ENCODE data around the gene LMX1B.

LMX1B gene

DNA sequence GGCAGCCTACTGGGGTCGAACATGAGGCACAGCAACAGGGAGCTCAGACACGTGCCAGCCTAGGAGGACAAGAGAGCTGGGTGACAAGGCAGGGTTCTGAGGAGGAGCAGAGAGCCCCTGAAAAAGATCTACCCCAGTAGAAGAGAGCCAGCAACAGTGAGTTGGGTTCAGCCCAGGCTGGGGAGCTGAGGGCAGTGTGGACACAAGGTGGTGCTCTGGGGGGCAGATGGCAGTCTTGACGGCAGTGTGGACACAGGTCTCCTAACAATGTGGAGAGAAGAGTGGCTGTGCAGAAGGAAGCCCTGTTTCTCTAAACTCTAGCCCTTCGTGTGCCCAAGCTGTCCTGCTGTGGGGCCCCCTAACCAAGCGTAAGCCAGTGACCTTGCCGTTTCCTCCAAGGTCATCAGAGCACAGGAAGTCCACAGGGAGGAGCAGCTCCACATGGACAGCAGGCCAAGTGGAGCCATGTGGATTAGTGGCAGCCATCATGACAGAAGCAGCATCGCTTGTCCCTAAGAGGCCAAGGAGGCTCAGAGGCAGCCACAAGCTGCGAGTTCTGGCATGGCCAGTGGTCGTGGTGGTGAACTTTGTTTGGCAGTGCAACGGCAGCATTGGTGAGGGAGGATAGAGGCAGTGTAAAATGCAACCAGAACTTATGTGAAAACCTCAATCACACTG is 25.1 kb upstream of the LMX1B start:
- H3K4me1 ChIP-seq, result peaks cover 3% of the 10 kb centered on the region; the same call in 1 of the 2 replicates
- H3K36me3 ChIP-seq (replicated peaks), result no peaks in the 10 kb centered on the region
- no peaks in the 10 kb centered on the region for H3K9me3 ChIP-seq
- no peak overlapping the region for H3K4me3 ChIP-seq
- H3K27me3 ChIP-seq (ENCODE audit: low read depth), result no peaks in the 10 kb centered on the region; the same call in 1 of the 2 replicates
- no peak for DNase-seq (ENCODE audit: low spot score in 2 of 2)
- in situ Hi-C loops (cut with MboI; ENCODE audit: low sequenced_read_pairs), result no loop called here

GRCh38 chr9:126589349-126589748 is 24.4 kb upstream of the LMX1B start:
- H3K9me3 ChIP-seq, result no peaks in the 10 kb centered on the region
- peaks cover 1% of the 10 kb centered on the region; the same call in 1 of the 2 replicates for H3K27me3 ChIP-seq (ENCODE audit: low read depth)
- H3K4me3 ChIP-seq, result no peak overlapping the region
- no peaks in the 10 kb centered on the region for H3K36me3 ChIP-seq (replicated peaks)
- DNase-seq (ENCODE audit: low spot score in 2 of 2), result no peak
- in situ Hi-C loops (cut with MboI; ENCODE audit: low sequenced_read_pairs), result no loop called here
- H3K4me1 ChIP-seq, result peaks cover 3% of the 10 kb centered on the region; the same call in 1 of the 2 replicates

- Histone ChIP-seq H3K4me3 (no peak overlapping the region), H3K27me3 (ENCODE audit: low read depth) (peaks cover 6% of the 10 kb centered on the region; the same call in 1 of the 2 replicates), H3K4me1 (peaks cover 3% of the 10 kb centered on the region; the same call in 1 of the 2 replicates), H3K9me3 (no peaks in the 10 kb centered on the region; the same call in 1 of the 2 replicates), H3K36me3 (replicated peaks) (no peaks in the 10 kb centered on the region)
- in situ Hi-C loops (cut with MboI; ENCODE audit: low sequenced_read_pairs), result no loop called here
- DNase-seq (ENCODE audit: low spot score in 2 of 2), result no peak
Observed at GRCh38 chr9:126591083-126591482, 22.6 kb upstream of the LMX1B start.

DNA sequence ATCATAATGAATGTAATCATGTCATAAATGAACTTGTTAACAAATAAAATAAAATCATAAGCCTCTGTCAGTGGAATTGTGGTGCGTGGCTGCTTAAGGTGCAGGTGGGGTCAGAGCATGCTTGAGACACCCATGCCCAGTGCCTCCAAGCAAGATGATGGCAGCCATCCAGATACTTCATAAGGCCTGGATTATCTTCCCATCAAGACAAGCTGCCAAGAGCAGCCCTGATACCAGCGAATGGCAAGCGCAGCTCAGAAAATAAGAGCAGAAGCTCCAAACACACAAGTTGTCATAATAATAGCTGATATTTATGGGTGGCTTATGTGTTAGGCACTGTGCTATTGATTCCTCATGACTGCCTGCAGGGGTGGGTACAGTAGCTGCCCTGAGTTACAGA is 21.8 kb upstream of the LMX1B start:
- H3K36me3 ChIP-seq (replicated peaks), result no peaks in the 10 kb centered on the region
- no peak for DNase-seq (ENCODE audit: low spot score in 2 of 2)
- H3K9me3 ChIP-seq, result no peaks in the 10 kb centered on the region; the same call in 1 of the 2 replicates
- in situ Hi-C loops (cut with MboI; ENCODE audit: low sequenced_read_pairs), result no loop called here
- H3K27me3 ChIP-seq (ENCODE audit: low read depth), result peaks cover 6% of the 10 kb centered on the region; the same call in 1 of the 2 replicates
- peaks cover 3% of the 10 kb centered on the region; the same call in 1 of the 2 replicates for H3K4me1 ChIP-seq
- no peak overlapping the region for H3K4me3 ChIP-seq

DNA sequence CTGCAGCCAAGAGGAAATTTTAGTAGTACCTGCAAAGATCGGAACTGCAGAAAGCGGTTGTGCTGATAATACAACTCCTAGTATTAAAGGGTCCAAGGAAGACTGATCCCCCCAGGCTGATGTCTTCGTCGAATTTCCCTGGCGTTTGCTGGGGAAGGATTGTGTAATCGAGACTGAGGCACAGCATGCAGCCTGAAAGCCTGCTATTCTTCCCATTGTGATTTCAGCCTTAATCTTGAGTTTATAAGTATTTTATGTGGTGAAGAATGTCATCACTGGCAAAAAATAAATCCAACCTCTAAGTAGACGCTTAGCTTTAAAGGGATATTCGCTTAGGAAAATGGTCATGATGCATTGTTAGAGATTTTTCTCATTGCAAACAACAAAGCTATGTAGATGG is 21.3 kb upstream of the LMX1B start:
- in situ Hi-C loops (cut with MboI; ENCODE audit: low sequenced_read_pairs), result no loop called here

GRCh38 chr9:126595982-126596381 is 17.7 kb upstream of the LMX1B start:
- H3K9me3 ChIP-seq, result no peaks in the 10 kb centered on the region; the same call in 1 of the 2 replicates
- DNase-seq (ENCODE audit: low spot score in 2 of 2), result no peak
- H3K27me3 ChIP-seq (ENCODE audit: low read depth), result peaks cover 6% of the 10 kb centered on the region; the same call in 1 of the 2 replicates
- H3K36me3 ChIP-seq (replicated peaks), result no peaks in the 10 kb centered on the region
- in situ Hi-C loops (cut with MboI; ENCODE audit: low sequenced_read_pairs), result no loop called here
- no peak overlapping the region for H3K4me3 ChIP-seq
- H3K4me1 ChIP-seq, result peaks cover 3% of the 10 kb centered on the region; the same call in 1 of the 2 replicates

More for the DNA sequence above, 21.3 kb upstream of the LMX1B start:
- Histone ChIP-seq H3K4me1 (peaks cover 3% of the 10 kb centered on the region; the same call in 1 of the 2 replicates), H3K36me3 (replicated peaks) (no peaks in the 10 kb centered on the region), H3K4me3 (no peak overlapping the region), H3K27me3 (ENCODE audit: low read depth) (peaks cover 6% of the 10 kb centered on the region; the same call in 1 of the 2 replicates), H3K9me3 (no peaks in the 10 kb centered on the region; the same call in 1 of the 2 replicates)
- peak; percentile 55 to 73 for DNase-seq (ENCODE audit: low spot score in 2 of 2)

GRCh38 chr9:126599047-126599650 is 14.6 kb upstream of the LMX1B start:
- H3K27me3 ChIP-seq (ENCODE audit: low read depth), result 0 out of 2 replicates have a peak, but pooled peaks cover 6% of the 10 kb centered on the region
- peaks cover 3% of the 10 kb centered on the region for H3K9me3 ChIP-seq
- in situ Hi-C loops (cut with MboI; ENCODE audit: low sequenced_read_pairs), result no loop called here
- H3K4me3 ChIP-seq, result no peak overlapping the region
- peak in 1 of 2 experiments; percentile 29 for DNase-seq (ENCODE audit: low spot score in 2 of 2)
- no peaks in the 10 kb centered on the region for H3K4me1 ChIP-seq
- no peaks in the 10 kb centered on the region for H3K36me3 ChIP-seq (replicated peaks)

DNA sequence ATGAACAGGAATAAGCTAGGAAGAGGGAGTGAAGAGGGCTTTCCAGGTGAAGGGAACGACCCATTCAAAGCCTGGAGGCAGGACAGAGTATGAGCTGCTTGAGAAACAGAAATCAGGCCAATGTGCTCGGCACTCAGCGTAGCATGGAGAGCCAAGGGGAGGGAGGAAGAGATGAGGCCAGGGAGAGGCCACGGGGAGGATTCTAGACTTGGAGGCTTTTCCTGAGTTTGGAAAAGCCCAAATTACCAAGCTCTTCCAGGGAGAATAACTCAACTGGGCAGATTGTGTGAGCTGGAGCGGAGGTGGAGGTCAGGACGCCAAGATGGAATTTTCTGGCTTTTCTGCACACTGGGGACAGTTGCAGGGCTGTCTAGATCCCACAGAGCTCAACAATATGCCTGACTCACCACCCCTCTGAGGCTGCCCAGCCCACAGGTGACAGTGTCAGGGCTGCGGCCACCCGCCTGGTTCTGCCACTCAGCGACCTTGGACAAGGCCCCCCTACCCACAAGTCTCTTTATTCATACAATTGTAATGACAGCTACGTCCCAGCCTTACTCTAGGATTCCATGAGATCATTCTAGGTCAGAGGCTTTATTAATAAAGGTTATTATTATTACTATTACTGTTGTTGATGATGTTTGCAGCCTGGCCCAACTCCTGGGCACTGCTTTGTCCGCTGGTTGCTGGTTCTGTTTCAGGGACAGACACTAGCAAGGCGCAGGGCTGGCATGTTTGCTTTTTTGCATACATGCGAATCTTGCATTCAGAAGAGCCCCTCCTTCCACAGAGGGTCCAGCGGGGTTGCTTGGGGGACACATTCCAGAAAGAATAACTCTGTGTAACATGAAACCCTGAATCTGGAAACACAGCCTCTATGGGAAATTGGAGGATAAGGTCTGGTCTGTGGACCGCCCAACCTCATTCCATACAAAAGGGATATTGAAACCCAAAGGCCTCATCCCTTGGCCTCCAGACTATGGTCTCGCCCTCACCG is 9.4 kb upstream of the LMX1B start:
- no peaks in the 10 kb centered on the region for H3K27me3 ChIP-seq (ENCODE audit: low read depth)
- H3K9me3 ChIP-seq, result peaks cover 3% of the 10 kb centered on the region; the same call in 1 of the 2 replicates
- DNase-seq (ENCODE audit: low spot score in 2 of 2), result no peak
- no peaks in the 10 kb centered on the region for H3K36me3 ChIP-seq (replicated peaks)
- H3K4me1 ChIP-seq, result no peaks in the 10 kb centered on the region
- H3K4me3 ChIP-seq, result no peak overlapping the region
- in situ Hi-C loops (cut with MboI; ENCODE audit: low sequenced_read_pairs), result no loop called here

DNA sequence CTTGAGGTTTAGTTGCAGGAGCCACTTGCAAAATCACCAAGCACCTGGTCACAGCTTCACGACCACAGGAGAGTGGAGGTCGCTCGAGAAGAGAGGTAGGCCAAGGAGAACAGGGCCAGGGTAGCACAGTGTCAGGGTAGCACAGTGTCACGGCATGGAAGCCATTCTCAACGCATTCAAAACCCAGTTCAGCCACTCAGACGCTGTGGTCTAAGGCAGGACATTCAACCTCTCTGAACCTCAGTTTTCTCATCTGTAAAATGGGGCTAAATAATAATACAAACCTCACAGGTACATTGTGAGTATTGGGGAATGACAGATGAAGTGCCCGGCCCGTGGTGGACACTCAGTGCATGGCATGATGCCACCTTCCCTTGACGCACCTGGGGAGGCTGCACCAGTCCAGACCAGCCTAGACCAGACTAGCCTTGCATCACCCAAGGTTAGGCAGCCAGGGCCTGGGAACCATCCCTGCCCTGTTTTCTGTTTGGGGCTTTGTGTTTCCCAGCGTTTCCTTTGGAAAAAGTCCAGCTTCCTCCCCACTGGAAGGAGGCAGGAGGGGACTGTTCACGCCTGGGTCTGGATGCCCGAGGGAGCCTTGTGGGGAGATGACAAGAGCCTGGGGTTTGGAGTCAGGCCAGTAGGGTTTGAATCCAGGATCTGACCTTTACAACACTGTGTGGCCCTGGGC is 7.8 kb upstream of the LMX1B start:
- H3K4me3 ChIP-seq, result no peak overlapping the region
- H3K9me3 ChIP-seq, result peaks cover 3% of the 10 kb centered on the region; the same call in 1 of the 2 replicates
- in situ Hi-C loops (cut with MboI; ENCODE audit: low sequenced_read_pairs), result no loop called here
- H3K36me3 ChIP-seq (replicated peaks), result no peaks in the 10 kb centered on the region
- no peaks in the 10 kb centered on the region for H3K4me1 ChIP-seq
- DNase-seq (ENCODE audit: low spot score in 2 of 2), result no peak
- no peaks in the 10 kb centered on the region for H3K27me3 ChIP-seq (ENCODE audit: low read depth)

- no peaks in the 10 kb centered on the region for H3K36me3 ChIP-seq (replicated peaks)
- no peak overlapping the region for H3K4me3 ChIP-seq
- DNase-seq (ENCODE audit: low spot score in 2 of 2), result no peak
- H3K9me3 ChIP-seq, result no peaks in the 10 kb centered on the region
- H3K4me1 ChIP-seq, result peaks cover 2% of the 10 kb centered on the region; the same call in 1 of the 2 replicates
- H3K27me3 ChIP-seq (ENCODE audit: low read depth), result no peaks in the 10 kb centered on the region
- in situ Hi-C loops (cut with MboI; ENCODE audit: low sequenced_read_pairs), result no loop called here
Observed at GRCh38 chr9:126606483-126606870, 7.3 kb upstream of the LMX1B start.

- in situ Hi-C loops (cut with MboI; ENCODE audit: low sequenced_read_pairs), result no loop called here
- peaks cover 6% of the 10 kb centered on the region for H3K4me1 ChIP-seq
- no peak for DNase-seq (ENCODE audit: low spot score in 2 of 2)
- no peaks in the 10 kb centered on the region for H3K27me3 ChIP-seq (ENCODE audit: low read depth)
- no peaks in the 10 kb centered on the region for H3K36me3 ChIP-seq (replicated peaks)
- H3K4me3 ChIP-seq, result no peak overlapping the region
- H3K9me3 ChIP-seq, result no peaks in the 10 kb centered on the region
Observed at GRCh38 chr9:126607086-126607485, 6.6 kb upstream of the LMX1B start.

- in situ Hi-C loops (cut with MboI; ENCODE audit: low sequenced_read_pairs), result no loop called here
- Histone ChIP-seq H3K4me1 (peaks cover 8% of the 10 kb centered on the region), H3K4me3 (no peak overlapping the region), H3K27me3 (ENCODE audit: low read depth) (no peaks in the 10 kb centered on the region), H3K9me3 (no peaks in the 10 kb centered on the region), H3K36me3 (replicated peaks) (no peaks in the 10 kb centered on the region)
- no peak for DNase-seq (ENCODE audit: low spot score in 2 of 2)
Observed at GRCh38 chr9:126607731-126608130, 6.0 kb upstream of the LMX1B start.

DNA sequence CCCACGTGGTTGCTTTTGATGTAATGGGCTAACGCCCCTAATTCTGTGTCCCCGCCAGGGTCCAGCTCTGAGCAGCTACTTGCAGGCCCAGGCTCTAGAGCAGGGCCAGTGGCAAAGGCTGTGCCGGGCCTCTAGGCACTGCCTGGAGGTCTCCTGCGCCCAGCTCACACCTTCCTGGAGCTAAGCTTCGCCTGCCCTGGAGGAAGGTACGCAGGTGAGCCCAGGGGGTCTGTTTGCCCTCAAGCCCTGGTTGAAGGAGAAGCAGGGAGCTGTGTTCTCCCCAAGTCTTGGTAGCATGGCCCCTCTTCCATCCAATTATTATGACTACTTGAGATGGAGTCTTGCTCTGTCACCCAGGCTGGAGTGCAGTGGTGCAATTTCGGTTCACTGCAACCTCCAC is 5.2 kb upstream of the LMX1B start:
- H3K4me3 ChIP-seq, result no peak overlapping the region
- in situ Hi-C loops (cut with MboI; ENCODE audit: low sequenced_read_pairs), result no loop called here
- H3K4me1 ChIP-seq, result peaks cover 8% of the 10 kb centered on the region
- H3K9me3 ChIP-seq, result no peaks in the 10 kb centered on the region
- H3K27me3 ChIP-seq (ENCODE audit: low read depth), result no peaks in the 10 kb centered on the region
- H3K36me3 ChIP-seq (replicated peaks), result no peaks in the 10 kb centered on the region
- DNase-seq (ENCODE audit: low spot score in 2 of 2), result no peak

Data from HAP-1 (cell line).